Loucy (cell line): ENCODE results near the gene GLI1.

Experiments used
- H2AFZ ChIP-seq: fragments of 200-600 bp; sonication (generic); 2 replicates; pipeline ENCODE4 v1.6.0; 2016; ENCODE audit warnings: antibody characterized with exemption, mild to moderate bottlenecking, low read length, moderate library complexity
- H3F3A ChIP-seq: fragments of 200-600 bp; 2 replicates; pipeline ENCODE4 v1.6.0; 2016; ENCODE audit warnings: antibody characterized with exemption, low read depth, mild to moderate bottlenecking
- H3K27me3 ChIP-seq: fragments of 200-600 bp; sonication (generic); 2 replicates; pipeline ENCODE4 v1.6.1; 2014; ENCODE audit warnings: low read length, mild to moderate bottlenecking; ENCODE audit not compliant: insufficient read depth, poor library complexity, severe bottlenecking
- H3K36me3 ChIP-seq: fragments of 200-600 bp; sonication (generic); 2 replicates; pipeline ENCODE4 v1.6.1; 2016; ENCODE audit warnings: low read length; ENCODE audit not compliant: insufficient read depth
- H3K4me1 ChIP-seq: fragments of 200-600 bp; sonication (generic); 2 replicates; pipeline ENCODE4 v1.5.1; 2014; ENCODE audit warnings: low read length, mild to moderate bottlenecking; ENCODE audit not compliant: insufficient read depth, poor library complexity, severe bottlenecking
- H3K4me2 ChIP-seq: fragments of 200-600 bp; sonication (generic); 2 replicates; pipeline ENCODE4 v1.6.0; 2014; ENCODE audit warnings: antibody characterized with exemption, low read length, low read depth, mild to moderate bottlenecking; ENCODE audit not compliant: poor library complexity, severe bottlenecking
- H3K4me3 ChIP-seq: fragments of 200-600 bp; sonication (generic); 2 replicates; pipeline ENCODE4 v1.5.1; 2014; ENCODE audit warnings: low read length, mild to moderate bottlenecking, mixed read lengths; ENCODE audit not compliant: poor library complexity, severe bottlenecking
- H3K79me2 ChIP-seq: fragments of 200-600 bp; sonication (generic); 2 replicates; pipeline ENCODE4 v1.6.1; 2014; ENCODE audit warnings: low read length; ENCODE audit not compliant: insufficient read depth
- H3K9ac ChIP-seq: fragments of 200-600 bp; sonication (generic); 2 replicates; pipeline ENCODE4 v1.6.0; 2014; ENCODE audit warnings: mild to moderate bottlenecking, low read depth, low read length, moderate library complexity; ENCODE audit not compliant: poor library complexity, severe bottlenecking
- H3K9me2 ChIP-seq: fragments of 200-600 bp; sonication (generic); replicated peaks from 2 replicates; pipeline ENCODE4 v1.6.1; 2016; ENCODE audit warnings: low read depth, low read length, mixed read lengths
- H3K9me3 ChIP-seq: fragments of 200-600 bp; sonication (generic); 2 replicates; pipeline ENCODE4 v1.6.1; 2014; ENCODE audit warnings: mild to moderate bottlenecking, antibody characterized with exemption, low read length, low read depth; ENCODE audit not compliant: insufficient read depth
- H4K20me1 ChIP-seq: fragments of 200-600 bp; sonication (generic); 2 replicates; pipeline ENCODE4 v1.6.0; 2014; ENCODE audit warnings: antibody characterized with exemption, low read length, mild to moderate bottlenecking; ENCODE audit not compliant: insufficient read depth, poor library complexity, severe bottlenecking
- EZH2phosphoT487 ChIP-seq: fragments of 200-600 bp; IDR thresholded peaks from 2 replicates; pipeline ENCODE4 v1.6.1; 2018; ENCODE audit warnings: antibody characterized with exemption, mild to moderate bottlenecking, moderate library complexity, borderline replicate concordance
- TF ChIP-seq, protein P1 (sequence below): fragments of 200-600 bp; sonication (generic); conservative IDR thresholded peaks from 2 replicates; pipeline ENCODE4 v1.5.1; 2014; ENCODE audit warnings: mild to moderate bottlenecking, antibody characterized with exemption, low read length

The GLI1 gene

GRCh38 chr12:57449375-57449774 lies 10.2 kb upstream of the GLI1 start:
- no peaks in the 10 kb centered on the region for H3K79me2 ChIP-seq
- H3K4me1 ChIP-seq, result peaks cover 11% of the 10 kb centered on the region
- H3K9me3 ChIP-seq, result no peaks in the 10 kb centered on the region
- H3K9me2 ChIP-seq, result no peaks in the 10 kb centered on the region
- H4K20me1 ChIP-seq, result no peaks in the 10 kb centered on the region
- H3K4me3 ChIP-seq, result no peak overlapping the region
- TF ChIP-seq, protein P1, sequence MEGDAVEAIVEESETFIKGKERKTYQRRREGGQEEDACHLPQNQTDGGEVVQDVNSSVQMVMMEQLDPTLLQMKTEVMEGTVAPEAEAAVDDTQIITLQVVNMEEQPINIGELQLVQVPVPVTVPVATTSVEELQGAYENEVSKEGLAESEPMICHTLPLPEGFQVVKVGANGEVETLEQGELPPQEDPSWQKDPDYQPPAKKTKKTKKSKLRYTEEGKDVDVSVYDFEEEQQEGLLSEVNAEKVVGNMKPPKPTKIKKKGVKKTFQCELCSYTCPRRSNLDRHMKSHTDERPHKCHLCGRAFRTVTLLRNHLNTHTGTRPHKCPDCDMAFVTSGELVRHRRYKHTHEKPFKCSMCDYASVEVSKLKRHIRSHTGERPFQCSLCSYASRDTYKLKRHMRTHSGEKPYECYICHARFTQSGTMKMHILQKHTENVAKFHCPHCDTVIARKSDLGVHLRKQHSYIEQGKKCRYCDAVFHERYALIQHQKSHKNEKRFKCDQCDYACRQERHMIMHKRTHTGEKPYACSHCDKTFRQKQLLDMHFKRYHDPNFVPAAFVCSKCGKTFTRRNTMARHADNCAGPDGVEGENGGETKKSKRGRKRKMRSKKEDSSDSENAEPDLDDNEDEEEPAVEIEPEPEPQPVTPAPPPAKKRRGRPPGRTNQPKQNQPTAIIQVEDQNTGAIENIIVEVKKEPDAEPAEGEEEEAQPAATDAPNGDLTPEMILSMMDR, result no peak
- H3K4me2 ChIP-seq, result no peak overlapping the region
- no peaks in the 10 kb centered on the region for H3K36me3 ChIP-seq
- no peaks in the 10 kb centered on the region for H3F3A ChIP-seq
- H3K9ac ChIP-seq, result no peak overlapping the region
- no peaks in the 10 kb centered on the region for H3K27me3 ChIP-seq
- no peak overlapping the region for H2AFZ ChIP-seq

DNA sequence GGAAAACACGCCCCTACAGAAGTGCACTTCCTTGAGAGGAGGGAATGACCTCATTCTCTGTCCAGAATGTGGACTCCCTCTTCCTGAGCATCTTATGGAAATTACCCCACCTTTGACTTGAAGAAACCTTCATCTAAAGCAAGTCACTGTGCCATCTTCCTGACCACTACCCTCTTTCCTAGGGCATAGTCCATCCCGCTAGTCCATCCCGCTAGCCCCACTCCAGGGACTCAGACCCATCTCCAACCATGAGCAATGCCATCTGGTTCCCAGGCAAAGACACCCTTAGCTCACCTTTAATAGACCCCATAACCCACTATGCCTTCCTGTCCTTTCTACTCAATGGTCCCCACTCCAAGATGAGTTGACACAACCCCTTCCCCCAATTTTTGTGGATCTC lies 9.5 kb upstream of the GLI1 start:
- Histone ChIP-seq H3K27me3 (no peaks in the 10 kb centered on the region), H4K20me1 (no peaks in the 10 kb centered on the region), H3F3A (no peaks in the 10 kb centered on the region), H3K36me3 (no peaks in the 10 kb centered on the region), H3K4me1 (peaks cover 8% of the 10 kb centered on the region), H3K4me2 (no peak overlapping the region), H3K79me2 (no peaks in the 10 kb centered on the region), H3K9me3 (no peaks in the 10 kb centered on the region), H3K9ac (no peak overlapping the region), H2AFZ (no peak overlapping the region), H3K4me3 (no peak overlapping the region), H3K9me2 (no peaks in the 10 kb centered on the region)
- TF ChIP-seq, protein P1, result no peak
- TF ChIP-seq EZH2phosphoT487, result no peak

GRCh38 chr12:57451233-57451778 lies 8.3 kb upstream of the GLI1 start:
- Histone ChIP-seq H2AFZ (no peak overlapping the region), H3K27me3 (no peaks in the 10 kb centered on the region), H3K9me2 (no peaks in the 10 kb centered on the region), H3K79me2 (no peaks in the 10 kb centered on the region), H3F3A (no peaks in the 10 kb centered on the region), H3K4me3 (no peak overlapping the region), H3K36me3 (no peaks in the 10 kb centered on the region), H3K4me1 (peaks cover 6% of the 10 kb centered on the region), H3K9me3 (no peaks in the 10 kb centered on the region), H4K20me1 (no peaks in the 10 kb centered on the region), H3K9ac (no peak overlapping the region), H3K4me2 (no peak overlapping the region)
- TF ChIP-seq EZH2phosphoT487, result no peak
- TF ChIP-seq, protein P1, result no peak
